Stimulated activated CD8-positive, alpha-beta memory T cell treated with anti-CD3 and anti-CD28 coated beads, Interleukin-2, amount 100 ng/mL, for 48 hours (primary cell): ENCODE measurements around the gene BCL2L2.
"Not testable (repeated sequence)": the region's sequence is repeated elsewhere in the genome, so short reads cannot be mapped to it uniquely, and the experiment has no call there.

Experiments used
- DNase-seq, 2 donors: peaks; one replicate each; pipeline ENCODE4 v3.0.0-alpha.2; 2020; ENCODE audit warnings: low read depth in 2 of 2

BCL2L2 gene

GRCh38 chr14:23324455-23324846, 17.8 kb downstream of the BCL2L2 start:
- no peak for DNase-seq

GRCh38 chr14:23324993-23325392, 18.4 kb downstream of the BCL2L2 start:
- DNase-seq = no peak

GRCh38 chr14:23325746-23326145, 19.1 kb downstream of the BCL2L2 start:
- DNase-seq = not testable (repeated sequence)

- DNase-seq = no peak
These were observed 20.1 kb downstream of the BCL2L2 start for GRCh38 chr14:23326491-23327332.

- DNase-seq = peak; percentile 30 to 46
These were observed 21.5 kb downstream of the BCL2L2 start for GRCh38 chr14:23327947-23328744.

- no peak for DNase-seq
These were observed 29.0 kb downstream of the BCL2L2 start for GRCh38 chr14:23335623-23336022.

- DNase-seq = no peak
These were observed 33.1 kb downstream of the BCL2L2 start for GRCh38 chr14:23339506-23340268.

- DNase-seq = no peak
These were observed 37.8 kb downstream of the BCL2L2 start for GRCh38 chr14:23344481-23344880.

- DNase-seq = no peak
These were observed 39.5 kb downstream of the BCL2L2 start for GRCh38 chr14:23345987-23346692.

- no peak for DNase-seq
These were observed 40.2 kb downstream of the BCL2L2 start for GRCh38 chr14:23346693-23347405.

- no peak for DNase-seq
These were observed 41.0 kb downstream of the BCL2L2 start for GRCh38 chr14:23347406-23348296.

- DNase-seq = no peak
These were observed 41.6 kb downstream of the BCL2L2 start for GRCh38 chr14:23348297-23348655.

- DNase-seq = no peak
These were observed 42.7 kb downstream of the BCL2L2 start for GRCh38 chr14:23349156-23349845.

- DNase-seq = no peak
These were observed 45.3 kb downstream of the BCL2L2 start for GRCh38 chr14:23351681-23352505.

- DNase-seq = peak; percentile 12 to 23
These were observed 46.1 kb downstream of the BCL2L2 start, which contains the start of gene SLC22A17 for GRCh38 chr14:23352506-23353432. TSS of gene SLC22A17 (minus strand) at chr14:23352887.

GRCh38 chr14:23353433-23353780, 46.8 kb downstream of the BCL2L2 start:
- no peak for DNase-seq

GRCh38 chr14:23354990-23355389, 48.4 kb downstream of the BCL2L2 start:
- no peak for DNase-seq
